ENCODE data around the gene ODC1. TPM values are rescaled to one million over a fixed set of nuclear protein-coding genes. Genes with fewer than 3 reads are reported as not detected.

Gene ODC1
- total and polyA plus RNA-seq, 2 of the 4 experiments (the other 2 are of a cell fraction): 117 to 204 TPM

- H3K36me3 ChIP-seq (ENCODE audit: control insufficient read depth, insufficient read depth, low read length): no peaks in the 10 kb centered on the region
- ChIA-PET CTCF (no interaction called here), POLR2A (ENCODE audit: unreplicated experiment) (no interaction called here)
- H3K23ac ChIP-seq (ENCODE audit: low read depth, low read length): no peak overlapping the region
- no peak overlapping the region for H2BK20ac ChIP-seq (ENCODE audit: low read depth, low read length)
- H3K18ac ChIP-seq (ENCODE audit: low read depth, low read length): no peak overlapping the region
- no peak overlapping the region for H2BK120ac ChIP-seq (ENCODE audit: low read depth, low read length)
- no peaks in the 10 kb centered on the region for H3K9me3 ChIP-seq (ENCODE audit: control insufficient read depth, insufficient read depth, low read length)
- no peak overlapping the region for H4K5ac ChIP-seq (ENCODE audit: low read depth, low read length)
- peaks cover 8% of the 10 kb centered on the region; the same call in 1 of the 2 replicates for H3K9me1 ChIP-seq (ENCODE audit: insufficient read depth, low read length)
- peaks cover 11% of the 10 kb centered on the region for H3K4me1 ChIP-seq (ENCODE audit: control insufficient read depth, insufficient read depth, low read length)
- peak overlapping the region; percentile 74; the same call in 1 of the 2 replicates for H2AK5ac ChIP-seq (ENCODE audit: low read depth, low read length)
- peak; percentile 83 for DNase-seq
- peaks cover 32% of the 10 kb centered on the region for H3K27me3 ChIP-seq (ENCODE audit: control insufficient read depth, insufficient read depth, low read length)
- no TSS peak for BruUV-seq (replicated peaks)
- no peak overlapping the region for H3K56ac ChIP-seq (ENCODE audit: extremely low read depth, insufficient read depth, low read length)
- TF ChIP-seq FOS (IDR thresholded peaks at IDR 0.05; ENCODE audit: low read depth, low read length) (peak; percentile 92), CEBPB (IDR thresholded peaks at IDR 0.05; ENCODE audit: low read depth, low read length) (peak; percentile 89), BHLHE40 (IDR thresholded peaks at IDR 0.05; ENCODE audit: low read depth, low read length) (peak; percentile 97), CTCF (conservative IDR thresholded peaks at IDR 0.05; ENCODE audit: low read depth, low read length) (no peak), RCOR1 (IDR thresholded peaks at IDR 0.05; ENCODE audit: insufficient replicate concordance, low read length) (no peak), SMC3 (IDR thresholded peaks at IDR 0.05; ENCODE audit: low read depth, low read length) (no peak; the same call in 1 of the 2 replicates), CHD1 (IDR thresholded peaks at IDR 0.05; ENCODE audit: low read depth, low read length) (no peak), RFX5 (IDR thresholded peaks at IDR 0.05; ENCODE audit: low read depth, low read length) (no peak), ELK1 (IDR thresholded peaks at IDR 0.05; ENCODE audit: borderline replicate concordance, low read depth, low read length) (no peak), MAZ (IDR thresholded peaks at IDR 0.05; ENCODE audit: borderline replicate concordance, low read depth, low read length) (peak; percentile 78; the same call in 1 of the 2 replicates), MXI1 (IDR thresholded peaks at IDR 0.05; ENCODE audit: borderline replicate concordance, low read depth, low read length) (0 out of 2 replicates have a peak, but pooled peaks have one; percentile 39), RAD21 (IDR thresholded peaks at IDR 0.05; ENCODE audit: low read length) (0 out of 2 replicates have a peak, but pooled peaks have one; percentile 4), POLR2A (IDR thresholded peaks at IDR 0.05; ENCODE audit: low read depth, low read length) (no peak), NFE2L2 (IDR thresholded peaks at IDR 0.05; ENCODE audit: low read depth, low read length) (peak; percentile 18; the same call in 1 of the 2 replicates), MAFK (IDR thresholded peaks at IDR 0.05; ENCODE audit: low read depth, low read length) (no peak)
- TF ChIP-seq, protein P1, sequence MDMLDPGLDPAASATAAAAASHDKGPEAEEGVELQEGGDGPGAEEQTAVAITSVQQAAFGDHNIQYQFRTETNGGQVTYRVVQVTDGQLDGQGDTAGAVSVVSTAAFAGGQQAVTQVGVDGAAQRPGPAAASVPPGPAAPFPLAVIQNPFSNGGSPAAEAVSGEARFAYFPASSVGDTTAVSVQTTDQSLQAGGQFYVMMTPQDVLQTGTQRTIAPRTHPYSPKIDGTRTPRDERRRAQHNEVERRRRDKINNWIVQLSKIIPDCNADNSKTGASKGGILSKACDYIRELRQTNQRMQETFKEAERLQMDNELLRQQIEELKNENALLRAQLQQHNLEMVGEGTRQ (IDR thresholded peaks at IDR 0.05; ENCODE audit: low read depth, low read length): no peak; the same call in 1 of the 2 replicates
- peaks cover 19% of the 10 kb centered on the region for H4K20me1 ChIP-seq (ENCODE audit: insufficient read depth, low read length)
- no peak overlapping the region for H3K27ac ChIP-seq (ENCODE audit: insufficient read depth, low read length)
- no peaks in the 10 kb centered on the region for H3K79me1 ChIP-seq (ENCODE audit: low read depth in 1 of 2, low read length in 2 of 2)
- WGBS, 2 experiments (ENCODE audit: extremely low coverage in 2 of 2, insufficient read length in 1 of 2): 51% methylated on average over 7 of the region's 24 CpGs; no CpG with 5 or more reads in 1 of the 2 experiments
- no peak overlapping the region for H2BK15ac ChIP-seq (ENCODE audit: low read depth, low read length)
- H2AK9ac ChIP-seq (replicated peaks; ENCODE audit: low read depth, low read length, poor library complexity): peak overlapping the region; percentile 90
- H2BK5ac ChIP-seq (ENCODE audit: low read depth, low read length, poor library complexity, severe bottlenecking): no peak overlapping the region
- dilution Hi-C loops (cut with HindIII; ENCODE audit: low sequenced_read_pairs, unreplicated experiment): no loop called here
- in situ Hi-C loops (cut with MboI; ENCODE audit: low sequenced_read_pairs): no loop called here
- ATAC-seq (ENCODE audit: low read depth): peak; percentile 85
- H4K91ac ChIP-seq (ENCODE audit: insufficient read depth, low read depth, low read length): no peak overlapping the region
- no peak overlapping the region for H4K8ac ChIP-seq (ENCODE audit: low read depth in 2 of 2, low read length in 2 of 2)
- intact Hi-C loops (cut with micrococcal nuclease): no loop called here
- peak overlapping the region; percentile 55 for H3K4me2 ChIP-seq (ENCODE audit: low read depth, low read length)
- no peak overlapping the region for H3K4me3 ChIP-seq (ENCODE audit: insufficient read depth, low read depth, low read length)
- H3K14ac ChIP-seq (replicated peaks; ENCODE audit: low read depth, low read length): no peak overlapping the region
- H3K9ac ChIP-seq (ENCODE audit: low read depth, low read length): no peak overlapping the region
- H3K4ac ChIP-seq (ENCODE audit: low read depth, low read length): no peak overlapping the region
- H2AFZ ChIP-seq (replicated peaks; ENCODE audit: low read length, poor library complexity): peak overlapping the region; percentile 85
Measured at GRCh38 chr2:10497797-10498251, 49.7 kb upstream of the ODC1 start.

Measured in IMR-90 (cell line).